Skin of body (tissue), 2 donors: ENCODE data around the gene CYTH1. TPM values are rescaled to one million over a fixed set of nuclear protein-coding genes. Genes with fewer than 3 reads are reported as not detected.
A peak's percentile ranks its signal among the peaks of the same experiment; 100 is the strongest.

Experiments
- DNase-seq: peaks from one replicate; lab custom pipeline; 2025; lab: John Stamatoyannopoulos, UW
- total RNA-seq: library from RNA; depleted of rRNA; stranded (reverse); fragments of >200 nt; gene quantifications from one replicate; pipeline ENCODE4 v1.2.3, GENCODE V29; 2014

Gene CYTH1
- total RNA-seq, 1 donor from 2014 or later = 32.6 TPM

DNA sequence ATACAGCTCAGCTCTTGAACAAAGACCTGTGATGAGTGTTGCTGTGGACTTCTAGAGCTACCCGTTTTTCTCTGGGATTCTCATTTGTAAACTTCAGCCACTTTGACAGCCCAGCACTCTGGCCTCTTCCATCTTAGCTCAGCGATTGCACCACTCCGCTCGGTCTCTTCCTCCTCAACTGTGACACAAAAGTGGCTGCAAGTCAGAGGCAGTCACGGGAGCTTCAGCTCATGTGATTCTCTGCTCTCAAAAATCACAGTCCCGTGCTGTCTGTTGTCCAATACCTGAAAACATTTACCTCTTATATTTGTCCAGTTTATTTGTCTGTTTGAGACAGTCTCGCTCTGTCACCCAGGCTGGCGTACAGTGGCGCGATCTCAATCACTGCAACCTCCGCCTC, 129.2 kb downstream of the CYTH1 start:
- no peak for DNase-seq

DNA sequence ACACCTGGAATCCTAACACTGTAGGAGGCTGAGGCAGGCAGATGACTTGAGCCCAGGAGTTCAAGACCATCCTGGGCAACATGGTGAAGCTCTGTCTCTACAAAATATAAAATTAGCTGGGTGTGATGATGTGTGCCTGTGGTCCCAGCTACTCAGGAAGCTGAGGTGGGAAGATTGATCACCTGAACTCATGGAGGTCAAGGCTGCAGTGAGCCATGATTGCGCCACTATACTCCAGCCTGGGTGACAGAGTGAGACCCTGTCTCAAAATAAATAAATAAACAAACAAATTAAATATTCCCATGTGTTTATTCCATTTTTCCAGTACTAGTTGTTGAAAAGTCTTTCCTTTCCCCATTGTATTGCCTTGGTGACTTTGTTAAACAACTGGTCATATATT, 130.0 kb downstream of the CYTH1 start:
- no peak for DNase-seq

DNA sequence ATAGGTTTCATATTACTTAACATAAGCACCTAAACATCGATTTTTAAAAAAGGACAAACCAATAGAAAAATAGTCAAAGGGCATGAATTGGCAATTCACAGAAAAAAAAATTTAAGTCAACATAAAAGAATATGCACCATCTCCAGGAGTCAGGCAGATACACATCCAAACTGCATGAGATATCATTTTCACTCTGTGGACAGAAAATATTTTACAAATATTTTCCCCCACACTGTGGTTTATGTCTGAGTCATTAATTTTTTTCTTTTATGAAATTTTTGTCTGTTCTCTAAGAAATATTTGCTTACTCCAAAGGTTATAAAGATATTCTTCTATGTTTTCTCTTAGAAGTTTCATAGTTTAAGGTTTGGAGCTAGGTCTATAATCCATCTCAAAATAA, 130.5 kb downstream of the CYTH1 start:
- DNase-seq = no peak

- DNase-seq = no peak
Observed at GRCh38 chr17:78650093-78650715, 131.9 kb downstream of the CYTH1 start.

DNA sequence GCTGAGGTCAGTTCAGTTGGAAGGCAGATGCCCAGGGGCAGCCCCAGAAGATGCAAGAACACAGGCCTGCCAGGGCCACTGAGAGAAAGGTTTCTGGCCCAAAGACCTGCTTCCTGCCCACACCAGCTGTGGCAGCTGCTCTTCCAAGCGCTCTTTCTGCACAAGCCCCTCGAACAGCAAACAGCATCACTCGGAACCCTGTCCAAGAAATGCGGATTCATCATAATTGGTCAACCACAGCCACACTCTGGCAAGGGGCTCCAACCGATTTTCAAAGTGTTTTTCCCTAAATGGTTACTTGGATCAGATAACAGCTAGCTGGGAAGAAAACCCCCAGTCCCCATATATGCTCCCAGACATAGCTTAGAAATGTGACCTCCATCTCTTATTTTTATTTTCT, 133.8 kb downstream of the CYTH1 start:
- no peak for DNase-seq

DNA sequence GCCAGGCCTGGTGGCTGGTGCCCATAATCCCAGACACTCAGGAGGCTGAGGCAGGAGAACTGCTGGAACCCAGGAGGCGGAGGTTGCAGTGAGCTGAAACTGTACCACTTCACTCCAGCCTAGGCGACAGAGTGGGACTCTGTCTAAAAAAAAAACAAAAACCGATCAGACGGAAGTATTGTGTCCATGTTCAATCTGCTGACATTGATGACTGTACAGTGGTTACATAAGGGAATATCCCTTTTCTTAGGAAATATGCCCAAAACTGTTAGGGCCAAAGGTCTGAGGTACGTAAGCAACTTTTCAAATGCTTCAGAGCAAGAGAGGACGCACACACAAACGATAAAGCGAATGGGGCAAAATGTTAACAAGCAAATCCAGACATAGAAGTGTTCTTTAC, 135.0 kb downstream of the CYTH1 start:
- no peak for DNase-seq

DNA sequence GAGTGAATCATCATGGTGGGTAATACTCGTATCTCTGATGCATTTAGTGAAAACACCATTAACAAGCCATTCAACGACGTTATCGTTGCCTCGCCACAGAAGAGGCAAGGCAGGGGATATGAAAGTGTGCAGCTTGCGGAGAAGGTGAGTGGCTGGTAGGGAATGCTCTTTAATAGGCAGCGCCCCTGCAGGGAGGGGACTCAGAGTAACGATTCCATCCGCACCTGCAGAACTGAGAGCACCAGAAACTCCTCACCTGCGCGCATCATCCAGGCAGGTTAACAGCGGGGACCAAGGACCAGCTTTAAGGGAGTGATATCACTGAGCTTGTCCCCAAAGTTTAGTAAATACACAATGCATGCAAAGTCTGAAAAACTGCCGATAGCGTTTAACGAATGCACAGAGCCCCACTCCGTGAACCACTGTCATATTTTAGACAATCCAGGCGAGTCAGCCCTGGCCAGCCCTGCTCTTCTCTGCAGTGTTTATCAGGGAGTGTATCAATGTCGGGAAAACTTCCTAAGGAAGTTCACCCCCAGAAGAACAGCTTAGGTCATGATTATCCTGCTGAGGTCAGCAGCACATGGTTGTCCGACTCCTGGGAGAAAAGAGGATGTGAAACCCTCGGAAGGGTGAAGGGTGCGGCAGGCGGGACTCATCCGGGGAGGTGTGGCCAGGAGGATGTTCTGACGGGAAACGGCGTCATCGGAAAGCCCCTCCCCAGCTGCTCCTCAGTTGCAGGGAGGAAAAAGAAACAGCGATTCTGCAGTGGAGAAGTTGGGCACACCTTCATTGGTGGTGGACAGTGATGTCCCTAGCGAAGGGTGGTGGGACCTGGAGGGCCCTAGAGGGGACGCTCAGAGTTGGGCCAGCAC, 136.4 kb downstream of the CYTH1 start:
- DNase-seq = peak; percentile 42

DNA sequence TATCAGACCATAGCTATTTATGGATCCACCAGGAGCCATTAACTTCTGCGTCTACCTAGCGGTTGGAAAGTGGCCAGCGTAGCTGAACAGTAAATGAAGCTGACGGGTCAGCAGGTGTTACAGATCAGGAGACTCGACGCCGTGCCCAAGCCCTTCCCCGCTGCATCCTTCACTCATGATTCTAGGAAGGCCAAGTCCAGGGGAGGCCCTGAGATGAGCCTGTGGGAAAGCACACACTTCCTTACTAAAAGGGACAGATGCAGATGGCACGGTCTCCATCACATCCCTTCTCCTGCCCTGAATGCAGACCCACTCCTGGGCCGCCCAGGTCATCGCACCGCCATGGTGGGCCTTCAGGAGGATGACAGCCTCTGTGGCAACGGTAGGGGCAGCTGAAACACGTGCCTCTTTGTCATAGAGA, 137.1 kb downstream of the CYTH1 start:
- no peak for DNase-seq

- DNase-seq = no peak
Observed at GRCh38 chr17:78644224-78644623, 137.8 kb downstream of the CYTH1 start.

GRCh38 chr17:78643326-78643725, 138.7 kb downstream of the CYTH1 start:
- no peak for DNase-seq

GRCh38 chr17:78642707-78643106, 139.4 kb downstream of the CYTH1 start:
- DNase-seq = no peak

- no peak for DNase-seq
Observed at GRCh38 chr17:78641666-78642065, 140.4 kb downstream of the CYTH1 start.

- DNase-seq = no peak
Observed at GRCh38 chr17:78641243-78641642, 140.8 kb downstream of the CYTH1 start.

- DNase-seq = no peak
Observed at GRCh38 chr17:78640700-78641099, 141.4 kb downstream of the CYTH1 start.

GRCh38 chr17:78637643-78638420, 144.2 kb downstream of the CYTH1 start:
- DNase-seq = no peak

DNA sequence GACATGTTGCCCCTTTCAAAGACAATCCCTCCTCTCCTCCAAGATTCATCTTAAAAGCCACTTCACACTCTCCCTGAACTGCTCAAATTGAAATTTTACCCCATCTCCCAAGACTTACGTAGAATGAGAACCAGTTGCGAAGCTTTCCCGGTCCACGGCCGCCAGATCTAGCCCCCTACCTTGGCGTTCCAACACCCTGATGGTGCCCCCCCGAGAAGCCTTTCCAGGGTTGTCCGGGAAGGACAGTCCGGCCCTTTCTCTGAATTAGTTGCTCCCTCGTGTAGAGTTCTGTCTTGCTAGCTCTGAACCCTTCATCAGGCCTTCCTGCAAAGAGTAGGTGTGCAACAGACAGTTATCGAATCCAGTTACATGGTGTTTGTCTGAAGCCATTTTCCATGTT, 144.9 kb downstream of the CYTH1 start:
- DNase-seq = no peak

GRCh38 chr17:78634154-78634553, 147.9 kb downstream of the CYTH1 start:
- no peak for DNase-seq

GRCh38 chr17:78629436-78629995, 152.6 kb downstream of the CYTH1 start:
- DNase-seq = no peak

- DNase-seq = no peak
Observed at GRCh38 chr17:78628547-78629435, 153.3 kb downstream of the CYTH1 start.

DNA sequence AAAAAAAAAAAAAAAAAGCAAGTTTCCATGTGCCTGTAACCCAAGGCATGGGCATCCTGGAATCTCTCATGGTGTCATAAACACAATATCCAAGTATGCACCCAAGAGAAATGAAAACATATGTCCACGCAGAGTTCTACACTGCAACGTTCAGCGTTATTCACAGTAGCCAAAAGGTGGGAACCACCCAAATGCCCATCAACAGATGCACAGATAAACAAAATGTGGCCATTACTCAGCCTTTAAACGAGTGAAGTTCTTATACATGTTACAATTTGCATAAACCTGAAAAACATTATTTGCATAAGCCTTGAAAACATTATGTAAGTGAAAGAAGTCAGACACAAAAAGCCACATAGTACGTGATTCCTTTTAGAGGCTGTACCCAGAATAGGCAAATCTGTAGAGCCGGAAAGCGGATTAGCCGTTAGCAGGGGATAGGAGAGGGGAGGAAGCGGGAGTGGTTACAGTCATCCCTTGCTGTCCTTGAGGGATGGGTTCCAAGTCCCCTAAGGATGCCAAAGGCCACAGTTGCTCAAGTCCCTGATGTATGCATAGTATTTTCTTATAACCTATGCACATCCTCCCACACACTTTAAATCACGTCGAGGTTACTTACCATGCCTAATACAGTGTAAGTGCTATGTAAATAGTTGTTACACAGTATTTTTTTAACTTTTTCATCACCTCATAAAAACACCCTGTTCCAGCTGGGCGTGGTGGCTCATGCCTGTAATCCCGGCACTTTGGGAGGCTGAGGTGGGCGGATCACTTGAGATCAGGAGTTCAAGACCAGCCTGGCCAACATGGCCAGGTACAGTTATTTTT, 157.5 kb downstream of the CYTH1 start:
- DNase-seq = no peak
